RPMI7951 (cell line): ENCODE measurements around the gene BORCS5. TPM values are rescaled to one million over a fixed set of nuclear protein-coding genes. Genes with fewer than 3 reads are reported as not detected.

Experiments
- DNase-seq: peaks from one replicate; pipeline ENCODE4 v3.0.0-alpha.2; 2012; ENCODE audit warnings: low read depth
- total RNA-seq: library from RNA; depleted of rRNA; stranded (reverse); fragments of >200 nt; shearing (Covaris generic); gene quantifications from 2 replicates; pipeline ENCODE4 v1.2.3, GENCODE V29; 2014

BORCS5 gene
- total RNA-seq, 1 experiment from 2014 or later = 12.5 TPM

DNA sequence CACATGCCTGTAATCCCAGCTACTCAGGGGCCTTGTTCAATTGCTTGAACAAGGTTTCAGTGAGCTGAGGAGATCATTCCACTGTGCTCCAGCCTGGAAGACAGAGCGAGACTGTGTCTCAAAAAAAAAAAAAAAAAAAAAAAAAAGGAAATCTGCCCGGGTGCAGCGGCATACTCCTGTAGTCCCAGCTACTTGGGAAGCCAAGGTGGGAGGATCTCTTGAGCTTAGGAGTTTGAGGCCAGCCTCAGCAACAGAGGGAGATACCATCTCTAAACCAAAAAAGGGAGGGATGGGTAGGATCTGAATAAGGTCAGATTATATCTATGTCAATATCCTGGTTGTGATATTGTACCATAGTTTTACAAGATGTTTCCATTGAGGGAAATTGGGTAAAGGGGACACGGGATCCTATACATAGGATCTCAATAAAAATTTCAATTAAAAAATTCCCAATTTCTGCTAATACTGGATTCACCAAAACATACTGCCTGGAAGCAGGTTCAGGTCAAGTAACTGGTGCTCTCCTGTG, 76.4 kb downstream of the BORCS5 start:
- DNase-seq = no peak

DNA sequence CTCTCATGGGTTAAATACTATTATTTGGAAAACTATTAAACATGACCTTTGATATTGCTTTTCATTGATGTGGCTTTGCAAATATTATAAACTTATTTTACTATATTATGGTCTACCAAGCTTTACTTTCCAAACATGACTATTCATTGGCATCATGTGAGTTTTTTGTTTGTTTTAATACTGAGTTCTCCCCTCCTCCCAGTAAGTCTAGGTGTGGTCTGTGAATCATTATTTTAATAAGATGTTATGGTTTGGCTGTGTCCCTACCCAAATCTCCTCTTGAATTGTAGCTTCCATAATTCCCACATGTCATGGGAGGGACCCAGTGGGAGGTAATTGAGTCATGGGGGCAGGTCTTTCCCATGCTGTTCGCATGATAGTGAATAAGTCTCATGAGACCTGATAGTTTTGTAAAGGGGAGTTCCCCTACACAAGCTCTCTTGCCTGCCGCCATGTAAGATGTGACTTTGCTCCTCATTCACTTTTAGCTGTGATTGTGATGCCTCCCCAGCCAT, 80.0 kb downstream of the BORCS5 start:
- no peak for DNase-seq

DNA sequence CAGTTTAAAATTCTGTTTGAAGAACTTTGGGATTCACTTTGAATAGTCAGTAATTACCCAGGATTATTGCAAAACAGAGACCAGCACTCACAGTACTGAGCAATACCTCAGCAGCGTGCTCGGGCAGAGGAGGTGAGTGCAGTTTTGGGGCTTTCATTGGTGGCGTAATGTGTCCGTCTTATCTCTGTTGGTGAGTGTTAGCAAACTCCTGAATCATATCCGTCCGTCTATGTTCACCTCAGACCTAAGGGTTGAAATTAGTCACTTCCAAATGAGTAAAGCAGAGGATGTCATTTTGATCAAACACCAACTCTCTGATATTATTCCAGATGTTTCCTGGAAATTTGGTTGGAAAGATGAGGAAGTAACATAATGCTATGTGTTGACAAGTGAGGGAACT, 82.8 kb downstream of the BORCS5 start:
- DNase-seq = peak; percentile 65

DNA sequence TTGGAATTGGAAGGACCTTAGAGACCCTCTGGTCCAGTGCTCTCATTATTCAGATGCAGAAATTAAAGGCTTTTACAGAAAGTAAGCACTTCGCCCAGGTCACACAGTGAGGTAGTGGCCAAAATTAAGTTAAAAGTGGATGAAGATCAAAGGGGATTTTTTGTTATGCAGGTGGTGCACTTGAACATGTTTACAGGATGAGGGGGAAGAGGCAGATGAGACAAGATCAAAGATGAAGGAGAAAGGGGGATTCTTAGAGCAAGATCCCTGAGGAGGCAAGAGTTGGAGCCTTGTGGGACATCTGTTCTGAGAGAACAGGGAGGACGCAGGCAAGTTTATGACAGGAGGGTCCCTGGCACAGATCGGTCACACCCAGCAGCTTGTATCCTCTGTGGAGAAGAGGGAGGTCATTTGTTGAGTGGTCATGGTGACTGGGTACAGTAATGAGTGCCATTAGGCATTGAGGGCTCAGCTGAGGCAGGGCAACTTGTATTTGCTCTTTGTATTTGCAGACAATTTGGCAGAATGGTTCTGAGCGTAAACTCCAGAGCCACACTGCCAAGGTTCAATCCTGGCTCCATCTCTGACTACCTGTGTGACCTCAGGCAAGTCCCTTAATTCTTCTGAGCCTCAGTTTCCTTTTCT, 84.0 kb downstream of the BORCS5 start:
- no peak for DNase-seq

DNA sequence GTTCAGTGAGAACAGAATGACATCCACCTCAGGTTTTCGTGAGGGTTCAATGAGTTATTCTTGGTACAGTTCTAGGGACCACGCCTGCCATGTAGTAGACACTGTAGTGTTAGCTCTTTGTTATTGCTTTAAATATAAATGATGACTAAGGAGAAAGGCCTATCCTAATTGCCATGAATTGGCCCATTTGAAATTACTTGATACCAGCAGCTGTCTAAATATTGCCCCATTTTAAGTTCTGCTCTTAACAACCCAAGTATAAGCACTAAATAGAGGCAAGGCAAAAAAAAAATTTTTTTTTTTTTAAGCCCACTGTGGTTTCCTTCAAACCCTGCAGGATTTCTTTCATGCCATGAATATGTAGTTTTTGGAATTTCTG, 84.5 kb downstream of the BORCS5 start:
- no peak for DNase-seq

DNA sequence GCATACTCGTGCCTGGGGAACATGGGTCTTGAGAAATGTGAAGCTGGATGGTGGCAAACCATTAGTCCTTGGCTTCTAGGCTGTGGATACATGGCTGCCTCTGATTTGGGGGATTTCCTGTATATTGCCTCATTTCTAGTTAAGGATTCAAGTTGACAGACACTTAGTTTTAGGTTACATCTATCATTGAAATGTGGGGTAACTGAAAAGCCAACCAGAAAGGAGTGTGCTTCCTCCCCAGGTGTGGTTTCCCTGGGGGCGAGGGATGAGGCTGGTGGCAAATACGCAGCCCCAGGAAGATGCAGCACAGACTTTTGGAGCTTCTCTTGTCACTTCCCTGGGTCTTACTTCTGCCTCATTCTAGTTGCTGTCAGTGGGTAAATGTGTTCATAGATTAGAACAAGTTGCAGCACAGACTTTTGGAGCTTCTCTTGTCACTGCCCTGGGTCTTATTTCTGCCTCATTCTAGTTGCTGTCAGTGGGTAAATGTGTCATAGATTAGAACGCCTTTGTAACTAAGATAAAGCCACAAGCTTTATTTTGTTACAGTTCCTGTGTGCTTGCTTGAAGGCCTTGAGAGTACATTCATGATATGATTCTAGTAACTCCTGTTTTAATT, 85.1 kb downstream of the BORCS5 start:
- DNase-seq = peak; percentile 45

DNA sequence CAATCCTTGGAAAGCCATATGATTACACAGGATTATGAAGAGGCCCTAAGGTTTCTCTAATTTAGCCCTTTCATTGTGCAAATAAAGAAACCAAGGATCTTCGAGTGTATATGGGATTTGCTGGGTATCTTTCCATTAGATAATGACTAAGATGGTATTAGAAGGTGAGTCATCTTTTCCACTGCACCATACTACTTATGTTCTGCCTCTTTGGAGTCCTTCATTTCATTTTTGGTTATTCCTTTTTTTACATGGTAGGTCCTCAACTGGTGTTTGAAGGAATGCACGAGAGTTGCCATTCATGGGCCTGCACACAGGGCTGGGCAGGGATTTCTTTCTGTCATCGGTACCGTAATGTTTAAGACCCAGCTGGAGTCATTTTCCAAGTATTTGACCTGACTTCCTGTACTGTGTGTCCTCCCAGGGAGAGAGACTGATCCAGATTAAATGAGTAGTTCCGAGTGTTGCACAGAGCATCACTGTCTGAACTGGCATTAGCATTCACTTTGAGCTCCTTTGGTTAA, 85.7 kb downstream of the BORCS5 start:
- peak; percentile 72 for DNase-seq

DNA sequence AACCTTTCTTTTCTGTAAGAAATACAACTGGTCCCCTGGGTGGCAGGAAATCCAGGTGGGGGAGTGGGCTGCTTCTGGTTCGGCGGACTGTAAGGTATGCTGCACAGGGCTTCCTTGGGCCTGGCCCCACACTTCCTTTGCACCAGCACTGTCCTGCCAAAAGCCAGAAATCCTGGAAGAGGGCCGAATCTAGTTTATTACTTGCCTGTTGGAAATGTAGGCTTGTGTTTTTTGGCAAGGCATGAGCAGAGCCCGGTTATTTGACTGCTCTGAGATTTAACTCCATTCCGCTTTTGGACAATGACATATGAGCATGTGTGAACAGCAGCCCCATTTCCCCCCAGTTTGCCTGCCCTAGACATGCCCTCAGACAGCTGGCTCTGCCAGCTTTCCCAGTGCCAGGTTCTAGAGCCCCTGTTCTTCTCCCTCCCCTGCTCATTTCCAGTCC, 86.6 kb downstream of the BORCS5 start:
- DNase-seq = no peak

DNA sequence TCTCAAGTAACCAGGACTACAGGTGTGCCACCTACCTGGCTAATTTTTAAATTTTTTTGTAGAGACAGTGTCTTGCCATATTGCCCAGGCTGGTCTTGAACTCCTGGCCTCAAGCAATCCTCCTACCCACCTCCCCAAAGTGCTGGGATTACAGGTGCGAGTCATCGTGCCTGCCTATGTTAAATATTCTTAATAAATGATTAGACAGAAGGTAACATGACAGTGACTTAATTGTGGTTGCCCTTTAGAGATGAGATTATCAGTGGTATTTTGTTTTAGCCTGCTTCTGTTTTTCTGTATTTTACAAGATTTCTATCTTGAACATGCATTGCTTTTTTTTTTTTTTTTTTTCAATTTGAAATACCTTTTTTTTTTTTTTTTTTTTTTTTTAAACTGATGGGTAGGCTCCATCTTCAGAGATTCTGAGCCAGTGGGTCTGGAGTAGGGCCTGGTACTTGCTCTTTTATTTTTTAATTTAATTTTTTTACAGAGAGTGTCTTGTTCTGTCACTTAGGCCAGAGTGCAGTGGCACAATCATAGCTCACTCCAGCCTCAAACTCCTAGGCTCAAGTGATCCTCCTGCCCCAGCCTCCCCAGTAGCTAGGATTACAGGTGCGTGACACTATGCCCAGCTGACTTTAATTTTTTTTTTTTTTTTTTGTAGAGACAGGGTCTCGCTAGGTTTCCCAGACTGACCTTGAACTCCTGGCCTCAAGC, 88.4 kb downstream of the BORCS5 start:
- no peak for DNase-seq

DNA sequence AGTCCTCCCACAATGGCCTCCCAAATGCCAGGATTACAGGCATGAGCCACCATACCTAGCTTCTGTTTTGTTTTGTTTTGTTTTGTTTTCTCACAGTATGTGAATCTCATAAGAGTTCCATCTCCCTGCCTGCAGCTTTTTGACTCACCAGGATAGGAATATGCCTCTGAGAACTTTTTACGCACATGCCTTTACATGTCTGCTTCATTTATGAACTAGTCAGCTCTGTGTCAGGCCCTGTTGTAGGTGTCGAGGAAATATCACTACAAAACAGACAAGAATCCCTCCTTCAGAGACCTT, 89.0 kb downstream of the BORCS5 start:
- DNase-seq = no peak

DNA sequence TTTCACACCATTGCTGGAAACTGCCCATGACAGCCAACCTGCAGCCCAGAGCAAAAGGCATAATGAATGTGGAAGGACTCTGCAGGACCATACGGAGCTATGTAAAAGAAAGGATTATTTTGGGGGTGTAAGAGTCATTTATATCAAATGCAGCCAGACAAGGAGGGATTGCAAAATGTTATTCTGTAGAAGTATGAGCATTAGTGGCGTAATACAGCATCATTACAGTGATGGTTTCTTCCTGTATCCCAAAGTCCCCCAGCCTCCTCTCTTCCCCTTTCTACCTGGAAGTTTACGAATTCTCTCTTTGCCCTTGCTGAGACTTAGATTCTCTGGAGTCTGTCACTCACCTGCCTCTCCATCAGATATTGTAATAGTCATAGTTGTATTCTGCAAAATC, 89.9 kb downstream of the BORCS5 start:
- DNase-seq = no peak

DNA sequence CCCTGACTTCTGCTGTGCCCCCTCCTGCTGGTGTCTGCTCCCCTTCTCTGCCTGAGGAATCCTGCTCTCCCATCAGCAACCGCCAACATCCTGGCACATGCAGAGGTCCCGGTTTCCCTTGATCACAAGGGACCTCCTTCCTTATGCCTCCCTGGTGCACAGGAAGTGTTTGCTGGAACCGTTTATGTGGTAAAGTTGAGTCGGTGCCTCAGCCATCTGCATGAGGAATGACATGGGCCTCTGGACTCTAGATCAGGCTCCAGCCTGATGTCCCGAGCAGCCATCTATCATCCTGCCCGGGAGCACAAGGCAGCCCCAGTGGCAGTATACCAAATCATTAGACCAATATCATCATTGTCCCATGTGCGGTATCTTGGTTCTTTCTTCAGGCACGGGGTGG, 90.4 kb downstream of the BORCS5 start:
- no peak for DNase-seq

DNA sequence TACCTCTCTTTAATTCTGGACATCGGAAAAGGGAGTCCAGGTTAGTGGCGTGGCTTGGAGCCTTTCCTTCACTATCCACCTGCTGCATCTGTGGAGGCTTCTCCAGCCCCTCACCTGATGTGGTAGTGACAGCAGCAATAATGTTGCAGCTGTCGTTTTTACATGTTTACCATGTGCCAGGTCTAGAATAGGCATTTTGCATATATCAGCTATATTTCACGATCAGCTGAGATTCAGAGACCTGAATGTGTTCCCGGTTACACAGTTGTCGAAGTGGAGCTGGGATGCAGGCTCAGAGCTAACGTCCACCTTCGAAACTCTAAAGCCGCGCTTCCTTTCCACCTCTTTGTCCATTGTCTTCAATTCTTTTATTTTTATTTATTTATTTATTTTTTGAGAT, 91.0 kb downstream of the BORCS5 start:
- DNase-seq = no peak

DNA sequence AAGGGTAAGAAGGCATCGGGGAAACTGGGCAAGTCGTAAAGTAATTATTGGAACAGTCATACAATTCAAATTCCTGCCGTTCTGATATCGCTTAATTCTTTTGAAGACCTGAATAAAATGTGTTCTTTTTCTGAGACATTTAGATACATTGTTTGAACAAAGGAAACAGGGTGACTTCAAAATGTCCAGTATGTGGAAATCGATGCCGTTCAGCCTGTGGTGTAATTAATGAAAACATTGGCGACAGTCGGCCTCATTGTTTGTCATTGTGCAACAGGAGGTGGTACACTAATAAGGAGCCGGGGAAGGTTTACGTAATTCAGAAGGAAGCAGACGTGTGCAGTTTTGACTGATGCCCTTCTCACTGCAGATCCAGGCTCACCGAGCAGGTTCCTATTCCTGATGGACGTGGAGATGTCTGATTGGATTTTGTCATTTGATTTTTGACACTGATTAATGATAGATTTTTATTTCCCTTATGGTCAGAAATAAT, 92.7 kb downstream of the BORCS5 start:
- no peak for DNase-seq

DNA sequence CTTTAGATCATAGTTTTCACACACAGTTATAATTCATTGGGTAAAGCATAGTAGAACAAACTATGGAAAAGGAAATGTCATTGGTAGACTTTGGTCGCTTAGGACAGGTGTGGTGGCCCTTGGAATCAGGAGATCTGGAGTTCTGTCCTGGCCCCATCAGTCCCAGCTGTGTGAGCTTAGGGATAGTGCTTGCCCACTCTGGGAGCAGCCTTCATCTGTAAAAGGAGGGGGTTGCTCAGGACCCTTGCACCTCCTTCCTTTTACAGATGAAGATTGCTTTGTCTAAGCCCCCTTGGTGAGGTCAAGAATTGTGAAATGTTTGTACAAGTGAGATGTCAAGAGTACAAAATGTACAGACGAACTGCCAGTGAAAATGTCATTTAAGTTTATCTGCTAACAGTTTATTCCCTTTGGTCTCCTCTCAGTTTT, 93.2 kb downstream of the BORCS5 start:
- DNase-seq = no peak

DNA sequence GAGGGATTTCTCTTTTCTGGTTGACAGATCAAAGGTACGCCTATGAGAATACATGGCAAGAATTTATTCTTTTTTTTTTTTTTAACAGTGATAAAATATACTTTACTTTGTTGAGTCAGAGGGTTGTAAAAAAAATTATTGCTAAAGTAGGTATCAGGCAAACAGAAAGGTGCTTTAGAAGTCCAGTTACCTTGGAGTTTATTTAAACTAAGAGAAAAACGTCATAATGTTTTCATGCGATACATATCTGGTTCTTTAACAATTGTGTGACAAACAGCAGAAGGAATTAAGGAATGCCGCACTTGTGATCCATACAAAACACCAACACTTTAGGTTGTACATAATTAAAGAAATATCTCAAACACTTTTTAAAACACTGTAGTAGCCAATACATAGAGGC, 94.2 kb downstream of the BORCS5 start:
- no peak for DNase-seq

DNA sequence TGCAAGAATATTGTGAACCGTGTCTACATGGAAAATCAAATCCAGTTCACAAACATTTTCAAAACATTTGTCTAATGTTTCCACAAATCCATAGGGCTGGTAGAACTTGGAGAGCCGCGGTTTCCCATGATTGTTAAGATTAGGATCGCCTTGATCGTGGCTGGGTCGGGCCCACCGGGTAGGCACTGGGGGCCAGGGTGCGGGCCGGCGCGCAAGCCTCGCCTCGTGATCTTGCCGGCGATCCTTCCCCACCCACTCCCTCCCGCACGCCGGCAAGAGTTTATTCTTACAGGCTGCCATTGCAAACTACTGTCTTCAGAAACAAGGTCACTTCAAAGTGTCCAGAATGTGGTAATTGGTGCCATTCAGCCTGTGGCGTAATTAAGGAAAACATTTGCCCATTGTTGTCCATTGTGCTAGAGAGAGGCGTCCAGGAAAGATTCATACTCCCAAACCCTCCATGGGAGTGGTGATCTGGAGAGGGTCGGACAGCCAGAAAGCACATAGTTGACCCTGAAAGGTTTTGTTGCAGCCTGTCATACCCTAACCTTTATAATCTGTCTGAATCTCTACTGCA, 95.5 kb downstream of the BORCS5 start:
- DNase-seq = no peak

DNA sequence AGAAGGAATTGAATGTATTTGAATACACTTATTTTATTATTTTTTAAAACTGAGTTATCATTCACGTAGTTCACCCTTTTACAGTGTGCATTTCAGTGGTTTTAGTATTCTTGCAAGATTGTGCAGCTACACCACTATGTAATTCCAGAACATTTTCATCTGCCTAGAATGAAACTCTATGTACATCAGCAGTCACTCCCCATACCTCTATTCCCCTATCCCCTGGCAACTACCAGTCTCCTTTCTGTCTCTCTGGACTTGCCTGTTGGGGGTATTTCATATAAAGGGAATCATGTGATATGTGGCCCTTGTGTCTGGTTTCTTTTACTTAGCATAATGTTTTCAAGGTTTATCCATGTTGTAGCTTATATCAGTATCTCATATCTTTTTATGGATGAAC, 96.8 kb downstream of the BORCS5 start:
- DNase-seq = no peak

DNA sequence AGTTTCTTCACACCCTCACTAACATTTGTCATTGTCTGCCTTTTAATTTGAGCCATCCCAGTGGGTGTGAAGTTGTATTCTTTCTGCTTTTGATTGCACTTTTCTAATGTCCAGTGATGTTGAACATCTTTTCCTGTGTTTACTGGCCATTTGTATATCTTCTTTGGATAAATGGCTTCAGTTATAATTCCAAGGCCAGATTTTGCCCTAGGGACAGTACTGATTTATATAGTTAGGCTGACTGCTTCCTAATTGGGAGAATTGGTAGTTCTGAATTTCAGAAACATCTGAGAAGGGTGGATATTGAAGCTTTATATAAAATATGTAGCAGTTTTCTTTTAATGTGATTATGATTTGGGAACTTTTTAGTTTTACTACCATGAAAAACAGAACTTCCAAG, 97.4 kb downstream of the BORCS5 start:
- no peak for DNase-seq

DNA sequence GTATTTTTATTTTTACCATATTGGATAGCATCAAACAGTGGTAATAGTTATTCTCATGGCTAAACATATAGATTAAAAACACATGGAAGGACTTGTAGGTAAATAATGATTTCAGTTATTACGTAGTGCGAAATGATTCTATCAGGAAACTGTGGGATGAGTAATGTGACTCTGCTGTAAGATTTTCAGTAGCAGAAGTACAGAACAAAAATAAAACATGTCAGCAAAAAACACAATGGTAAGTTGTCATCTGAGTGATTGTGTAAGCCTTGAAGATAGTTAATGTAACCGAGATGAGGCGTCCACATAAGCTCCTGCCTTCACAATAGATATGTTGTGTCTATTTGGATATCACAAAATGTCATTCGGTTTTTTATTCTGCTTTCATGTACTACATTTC, 99.8 kb downstream of the BORCS5 start:
- no peak for DNase-seq

DNA sequence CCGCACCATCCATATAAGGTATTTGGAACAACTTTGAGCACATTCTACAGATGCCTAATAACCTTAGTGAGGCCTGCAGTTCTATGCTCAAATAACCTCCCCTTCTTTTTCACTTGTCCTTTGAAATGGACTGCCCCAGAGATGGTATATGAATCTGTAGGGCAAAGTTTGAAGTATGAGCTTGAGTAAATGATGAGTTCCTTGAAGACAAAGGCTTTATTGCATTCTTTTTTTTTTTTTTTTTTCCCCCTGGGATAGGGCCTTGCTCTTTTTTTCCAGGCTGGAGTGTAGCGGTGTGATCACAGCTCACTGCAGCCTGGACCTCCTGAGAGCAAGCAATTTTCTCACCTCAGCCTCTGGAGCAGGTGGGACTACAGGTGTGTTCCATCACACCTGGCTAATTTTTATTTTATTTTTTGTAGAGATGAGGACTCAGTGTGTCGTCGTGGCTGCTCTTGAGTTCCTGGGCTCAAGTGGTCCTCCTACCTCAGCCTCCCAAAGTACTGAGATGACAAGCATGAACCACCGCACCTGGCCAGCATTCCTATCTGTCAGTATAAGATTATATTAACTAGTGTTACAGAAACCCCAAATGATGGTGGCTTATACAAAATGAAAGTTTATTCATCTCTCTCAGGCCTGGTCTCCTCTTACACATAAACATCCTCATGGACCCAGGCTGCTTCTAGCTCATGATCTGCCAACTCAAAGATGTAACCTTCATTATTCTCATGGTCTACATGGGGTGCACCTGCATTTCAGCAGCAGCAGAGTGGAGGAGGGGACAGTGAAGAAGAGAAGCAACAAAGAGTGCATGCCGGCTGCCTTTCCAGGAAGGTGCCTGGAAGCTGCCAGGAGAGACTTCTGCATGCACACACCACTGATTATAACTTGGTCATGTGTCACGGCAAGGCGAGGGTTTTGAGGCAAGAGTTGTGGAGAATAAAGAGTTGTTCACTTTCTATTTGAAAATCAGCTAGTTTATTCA, 104.4 kb downstream of the BORCS5 start:
- DNase-seq = no peak
